Measurements from ENCODE around the gene SLC22A2. TPM values are rescaled to one million over a fixed set of nuclear protein-coding genes. Genes with fewer than 3 reads are reported as not detected.

Gene SLC22A2
- total RNA-seq, 1 donor from 2014 or later, result 1.1 TPM

GRCh38 chr6:160273750-160274149, 15.1 kb upstream of the SLC22A2 start:
- DNase-seq, result no peak

GRCh38 chr6:160273196-160273595, 14.6 kb upstream of the SLC22A2 start:
- DNase-seq, result no peak

DNA sequence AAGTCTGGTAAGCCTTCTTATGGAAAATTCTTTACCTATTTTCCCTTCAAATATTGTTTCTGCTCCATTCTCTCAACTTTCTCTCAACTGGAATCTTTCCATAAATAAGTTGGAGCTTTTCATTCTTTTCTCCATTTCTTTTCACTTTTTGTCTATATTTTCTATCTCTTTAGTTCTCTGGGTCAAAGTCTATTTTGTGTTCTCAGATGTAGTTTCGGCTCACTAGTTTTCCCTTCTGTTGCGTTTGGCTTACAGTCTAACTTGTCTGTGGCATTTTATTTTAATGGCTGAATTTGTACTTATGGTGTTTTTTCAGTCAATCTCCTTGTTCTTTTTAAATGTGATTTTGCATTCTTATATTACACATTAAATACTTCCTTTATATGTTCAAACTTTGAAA, 14.1 kb upstream of the SLC22A2 start:
- no peak for DNase-seq

GRCh38 chr6:160270347-160270746, 11.7 kb upstream of the SLC22A2 start:
- DNase-seq, result no peak

- no peak for DNase-seq
These were observed 11.2 kb upstream of the SLC22A2 start for GRCh38 chr6:160269771-160270170.

DNA sequence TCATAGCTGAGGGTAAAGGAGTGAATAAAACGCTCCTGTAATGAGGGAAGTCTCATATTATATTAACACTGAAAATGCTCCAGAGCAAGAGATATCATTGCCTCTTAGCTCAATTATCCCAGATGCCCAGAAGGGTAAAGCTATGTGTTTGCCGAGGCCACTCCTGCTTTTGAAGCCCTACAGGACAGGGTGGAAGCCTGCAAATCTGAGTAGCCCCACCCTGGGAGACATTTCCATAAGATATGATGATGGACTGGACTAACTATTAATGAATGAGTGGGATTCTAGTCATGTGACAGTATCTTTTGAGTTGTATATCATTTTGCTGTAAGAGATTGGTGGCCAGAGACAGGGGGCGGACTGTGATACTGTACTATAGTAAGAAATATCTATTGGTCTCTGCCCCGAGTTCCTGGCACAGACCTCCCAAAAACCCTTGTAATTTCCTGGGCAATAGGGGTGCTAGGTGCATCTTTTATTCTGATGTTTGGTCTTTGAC, 10.5 kb upstream of the SLC22A2 start:
- DNase-seq, result no peak

- no peak for DNase-seq
These were observed 8.5 kb upstream of the SLC22A2 start for GRCh38 chr6:160267102-160267501.

DNA sequence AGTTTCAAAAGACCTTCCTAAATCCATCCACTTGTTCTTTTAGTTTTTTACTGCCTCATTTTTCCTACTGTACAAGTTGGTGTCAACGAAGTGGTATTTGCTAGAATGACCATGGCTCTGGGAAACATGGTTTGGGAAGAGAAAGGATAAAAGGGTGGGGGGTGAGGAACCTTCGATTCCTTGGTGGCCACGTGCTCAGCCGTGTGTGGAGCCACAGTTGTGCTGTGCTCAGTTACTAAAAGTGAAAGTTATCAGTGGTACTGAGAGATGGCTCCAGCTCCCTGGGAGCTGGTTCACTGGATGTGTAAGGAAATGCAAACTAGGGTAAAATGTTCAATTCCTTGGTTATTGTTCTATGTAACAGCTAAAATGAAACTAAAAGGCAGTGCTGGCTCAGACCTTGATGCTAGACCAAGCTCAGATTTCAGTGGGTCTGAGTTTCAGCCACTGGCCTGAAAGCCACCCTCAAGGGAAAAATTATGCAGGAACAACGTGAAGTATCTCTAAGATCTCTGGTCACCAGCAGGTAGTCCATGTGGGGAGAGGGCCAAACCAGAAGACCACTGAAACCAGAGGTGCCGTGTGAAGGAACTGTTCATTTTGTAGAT, 7.4 kb upstream of the SLC22A2 start:
- no peak for DNase-seq

GRCh38 chr6:160264061-160264612, 5.5 kb upstream of the SLC22A2 start:
- no peak for DNase-seq

DNA sequence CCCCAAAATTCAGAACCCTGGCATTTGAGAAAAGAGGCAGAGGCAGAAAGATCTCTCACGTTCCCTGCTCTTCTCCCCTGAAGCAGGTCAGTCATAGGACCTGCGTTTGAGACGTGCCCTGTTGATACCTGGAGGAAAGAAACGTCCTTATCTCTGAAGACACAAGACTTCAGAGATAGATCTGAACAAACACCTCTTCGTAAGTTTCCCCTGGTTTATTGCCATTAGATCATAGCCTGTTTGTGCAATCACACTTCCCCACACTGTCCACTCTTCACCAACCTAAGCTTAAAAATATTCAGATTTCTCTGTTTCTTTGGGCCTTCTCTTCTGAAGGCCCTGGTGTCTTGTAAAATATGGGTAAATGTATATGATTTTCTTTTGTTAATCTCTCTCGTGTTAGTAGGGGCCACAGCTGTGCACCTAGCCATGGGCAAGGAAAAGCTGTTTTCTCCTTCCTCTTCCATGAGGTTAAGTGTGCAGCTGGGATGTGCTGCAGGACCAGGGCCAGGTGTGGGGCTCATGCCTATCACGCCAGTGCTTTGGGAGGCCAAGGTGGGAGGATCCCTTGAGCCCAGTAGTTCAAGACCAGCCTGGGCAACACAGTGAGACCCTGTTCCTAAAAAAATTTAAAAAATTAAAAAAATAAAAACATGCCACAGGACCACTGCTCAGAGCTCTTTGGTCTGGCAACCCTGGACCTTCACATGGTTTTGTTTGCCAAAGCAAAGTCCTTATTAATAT, 4.7 kb upstream of the SLC22A2 start:
- DNase-seq, result no peak

DNA sequence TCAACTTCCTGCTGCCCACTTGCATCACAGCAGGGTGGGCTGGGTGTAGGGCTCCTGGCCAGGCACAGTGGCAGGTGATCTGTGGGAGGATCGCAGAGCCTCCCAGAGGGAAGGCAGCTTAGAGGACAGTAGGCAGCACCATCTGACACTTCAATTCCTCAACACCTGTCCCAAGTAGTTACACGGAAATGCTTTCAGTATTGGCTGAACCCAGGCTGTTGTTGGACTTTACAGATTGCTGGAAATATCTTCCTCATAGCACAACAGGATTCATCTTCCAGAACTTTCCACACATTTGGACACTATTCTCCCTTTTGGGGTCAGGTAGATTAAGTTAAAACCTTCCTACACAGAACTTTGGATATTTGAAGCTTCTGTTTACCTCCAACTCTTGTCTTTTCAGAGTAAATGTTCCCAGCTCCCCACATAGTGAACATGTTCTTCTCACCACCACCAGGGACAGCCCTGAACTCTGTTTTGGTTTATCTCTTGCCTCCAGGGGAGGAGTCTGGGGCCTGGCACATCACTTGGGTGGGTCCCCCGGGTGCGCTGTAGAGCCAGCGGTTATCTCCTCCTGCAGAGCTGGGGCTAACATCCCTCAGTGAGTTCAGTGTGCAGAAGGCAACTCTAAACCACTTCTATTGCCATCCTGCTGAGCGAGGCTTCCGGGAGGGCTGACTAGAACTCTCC, 3.5 kb upstream of the SLC22A2 start:
- no peak for DNase-seq

GRCh38 chr6:160260803-160261450, 2.3 kb upstream of the SLC22A2 start:
- DNase-seq, result no peak

DNA sequence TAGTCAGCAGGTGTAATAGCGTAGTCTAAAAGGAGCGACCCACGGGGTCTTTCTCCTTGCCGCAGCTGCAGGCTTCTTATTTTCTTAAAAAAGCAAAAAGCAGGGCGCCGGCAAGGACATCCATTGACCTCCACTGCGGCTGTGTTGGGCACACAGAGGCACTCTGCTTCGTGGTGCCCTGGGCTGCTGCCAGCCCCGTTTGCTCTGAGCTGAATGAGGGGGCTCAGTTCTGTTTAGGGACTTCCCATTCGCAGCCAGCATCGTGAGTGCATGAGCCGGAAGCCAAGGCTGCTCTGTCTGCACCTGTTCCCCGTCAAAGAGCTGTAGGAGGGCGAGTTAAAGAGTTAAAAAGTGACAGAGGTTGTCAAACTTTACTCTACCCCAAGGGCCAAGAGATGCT, 1.7 kb upstream of the SLC22A2 start:
- no peak for DNase-seq

GRCh38 chr6:160259598-160259997, 977 bp upstream of the SLC22A2 start:
- DNase-seq, result no peak

GRCh38 chr6:160259143-160259425, 463 bp upstream of the SLC22A2 start:
- DNase-seq, result no peak

- no peak for DNase-seq
These were observed 2.2 kb downstream of the SLC22A2 start for GRCh38 chr6:160256445-160256844.

GRCh38 chr6:160254467-160255312, 3.9 kb downstream of the SLC22A2 start:
- no peak for DNase-seq

GRCh38 chr6:160253714-160254113, 4.9 kb downstream of the SLC22A2 start:
- DNase-seq, result no peak

GRCh38 chr6:160253292-160253691, 5.3 kb downstream of the SLC22A2 start:
- DNase-seq, result no peak

- DNase-seq, result no peak
These were observed 6.4 kb downstream of the SLC22A2 start for GRCh38 chr6:160252073-160252813.

DNA sequence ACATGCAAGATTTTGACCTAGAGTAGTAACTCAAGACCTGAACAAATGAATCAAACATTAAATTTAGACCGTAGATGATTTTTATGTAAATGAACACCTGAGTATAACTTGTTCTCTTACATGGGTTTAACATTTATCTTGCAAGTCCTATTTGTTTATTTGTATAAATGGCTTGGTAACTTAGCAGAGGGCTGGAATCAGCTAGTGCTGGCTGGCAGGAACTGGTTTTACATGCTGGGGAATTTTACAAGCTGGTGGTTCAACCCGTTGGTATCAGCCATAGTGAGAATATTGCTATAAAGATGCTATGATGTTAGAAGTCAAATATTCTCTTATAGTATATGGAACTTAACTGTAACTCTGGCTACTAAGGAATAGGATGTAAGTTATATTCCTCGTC, 8.9 kb downstream of the SLC22A2 start:
- DNase-seq, result no peak
